K562 (cell line): Measurements from ENCODE around the gene ZBTB38. TPM values are rescaled to one million over a fixed set of nuclear protein-coding genes. Genes with fewer than 3 reads are reported as not detected.

ENCODE experiments used
- ARID1B ChIP-seq: fragments of 450-650 bp; IDR thresholded peaks from 2 replicates; pipeline ENCODE4 v1.6.1; 2016; ENCODE audit warnings: antibody characterized with exemption, mild to moderate bottlenecking, inconsistent platforms
- ATF2 ChIP-seq: sonication (generic); formaldehyde crosslinking; IDR thresholded peaks from 2 replicates; pipeline ENCODE4 v1.8.1; 2022; ENCODE audit warnings: missing genetic modification reagents
- CBFA2T3 ChIP-seq: fragments of 450-650 bp; IDR thresholded peaks from 2 replicates; pipeline ENCODE4 v1.6.1; 2017
- CC2D1A ChIP-seq: fragments of 450-650 bp; IDR thresholded peaks from 2 replicates; pipeline ENCODE4 v1.6.1; 2017; ENCODE audit warnings: mild to moderate bottlenecking
- CCAR2 ChIP-seq: fragments of 200-400 bp; formaldehyde crosslinking; IDR thresholded peaks from 2 replicates; pipeline ENCODE4 v1.6.1; 2017; ENCODE audit warnings: mild to moderate bottlenecking, low read depth, low read length
- DMBX1 ChIP-seq: fragments of 250-450 bp; sonication (Bioruptor Pico); IDR thresholded peaks from 2 replicates; pipeline ENCODE4 v1.8.0; 2022; ENCODE audit warnings: inconsistent platforms, mild to moderate bottlenecking, moderate library complexity, borderline replicate concordance
- ERF ChIP-seq: fragments of 450-650 bp; formaldehyde crosslinking; IDR thresholded peaks from 2 replicates; pipeline ENCODE4 v1.4.0; 2020; ENCODE audit warnings: mild to moderate bottlenecking, mixed read lengths
- HDAC1 ChIP-seq, 2 experiments: fragments of 450-650 bp; IDR thresholded peaks; 2 replicates each; pipeline ENCODE4 v1.6.1; 2016 to 2017; ENCODE audit warnings: inconsistent platforms in 1 of 2, mild to moderate bottlenecking in 1 of 2, moderate library complexity in 1 of 2
- HDAC2 ChIP-seq: fragments of 450-650 bp; IDR thresholded peaks from 2 replicates; pipeline ENCODE4 v1.6.1; 2016; ENCODE audit warnings: mild to moderate bottlenecking
- HMGN3 ChIP-seq: IDR thresholded peaks from 2 replicates; pipeline ENCODE4 v1.6.1; 2011; ENCODE audit warnings: borderline replicate concordance, low read depth, mild to moderate bottlenecking, mixed read lengths, low read length; ENCODE audit not compliant: insufficient read length; ENCODE audit errors: extremely low read depth
- HNRNPH1 ChIP-seq: fragments of 200-400 bp; formaldehyde crosslinking; optimal IDR thresholded peaks from 2 replicates; pipeline ENCODE3; 2017; ENCODE audit warnings: low read depth, mild to moderate bottlenecking, low read length, moderate library complexity
- KDM2B ChIP-seq: fragments of 250-450 bp; sonication (Bioruptor Pico); IDR thresholded peaks from 2 replicates; pipeline ENCODE4 v1.8.0; 2021; ENCODE audit warnings: mild to moderate bottlenecking, moderate library complexity
- MITF ChIP-seq: IDR thresholded peaks from 2 replicates; pipeline ENCODE4 v1.6.1; 2014; ENCODE audit warnings: antibody characterized with exemption
- NR1H2 ChIP-seq: sonication (generic); formaldehyde crosslinking; IDR thresholded peaks from 2 replicates; pipeline ENCODE4 v1.4.0; 2020; ENCODE audit warnings: mild to moderate bottlenecking, missing genetic modification reagents
- PKNOX1 ChIP-seq: fragments of 450-650 bp; IDR thresholded peaks from 2 replicates; pipeline ENCODE4 v1.6.1; 2016
- RAD21 ChIP-seq, 2 experiments: fragments of 250-450 bp in 1 of 2; fragments of 450-650 bp in 1 of 2; sonication (Bioruptor Pico) in 1 of 2; formaldehyde crosslinking in 1 of 2; IDR thresholded peaks in 1 of 2; conservative IDR thresholded peaks in 1 of 2; 2 replicates each; pipeline versions ENCODE4 v1.4.0 to v1.8.0; 2020 to 2022; ENCODE audit warnings: mild to moderate bottlenecking in 2 of 2, moderate library complexity in 1 of 2
- RB1 ChIP-seq: fragments of 450-650 bp; IDR thresholded peaks from 2 replicates; pipeline ENCODE4 v1.6.1; 2017; ENCODE audit warnings: low read depth, mild to moderate bottlenecking
- RCOR1 ChIP-seq, 2 experiments: IDR thresholded peaks; 2 replicates each; pipeline ENCODE4 v1.6.1; 2012; ENCODE audit warnings: low read depth in 2 of 2, low read length in 2 of 2, borderline replicate concordance in 1 of 2, improper control_type of control experiment in 1 of 2
- SLC30A9 ChIP-seq: fragments of 250-450 bp; sonication (Bioruptor Pico); IDR thresholded peaks from 2 replicates; pipeline ENCODE4 v1.8.0; 2022; ENCODE audit warnings: mild to moderate bottlenecking, moderate library complexity
- SMARCA4 ChIP-seq: fragments of 450-650 bp; IDR thresholded peaks from 2 replicates; pipeline ENCODE4 v1.6.1; 2016
- WHSC1 ChIP-seq: IDR thresholded peaks from one replicate; pipeline ENCODE4 v1.6.1; 2012; ENCODE audit warnings: low read length, control low read depth, inconsistent platforms
- ZBTB1 ChIP-seq: sonication (generic); formaldehyde crosslinking; IDR thresholded peaks from 2 replicates; pipeline ENCODE4 v1.8.1; 2023; ENCODE audit warnings: missing genetic modification reagents, low read depth, mild to moderate bottlenecking, borderline replicate concordance
- ZC3H11A ChIP-seq: IDR thresholded peaks from 2 replicates; pipeline ENCODE4 v1.6.1; 2012; ENCODE audit warnings: low read depth, low read length, improper control_type of control experiment
- ZFP91 ChIP-seq: sonication (generic); formaldehyde crosslinking; IDR thresholded peaks from 2 replicates; pipeline ENCODE4 v1.8.0; 2022; ENCODE audit warnings: mild to moderate bottlenecking, missing genetic modification reagents
- polyA plus RNA-seq, 8 experiments: library from polyadenylated mRNA; depleted of rRNA in 4 of 8; stranded (reverse) in 5 of 8; unstranded in 3 of 8; fragments of >200 nt; fragmentation: Nextera tagmentation in 2 of 8; fragmentation: Illumina TruSeq in 1 of 8; extraction: Ambion mirVana in 2 of 8; extraction: Trizol in 1 of 8; gene quantifications; 2 replicates each; pipeline versions ENCODE4 v1.2.1 to v1.2.3, GENCODE V29; 2011 to 2014; ENCODE audit warnings: inconsistent platforms in 1 of 8, missing spikeins in 1 of 8
- total RNA-seq, 7 experiments: library from RNA; depleted of rRNA in 6 of 7; stranded (reverse); fragments of >200 nt in 6 of 7; fragmentation: Illumina TruSeq in 2 of 7; extraction: Trizol in 2 of 7; gene quantifications; 2 replicates each; pipeline versions ENCODE4 v1.2.1 to v1.2.3, GENCODE V29; 2011 to 2021; ENCODE audit warnings: low replicate concordance in 1 of 7

Gene ZBTB38
- total and polyA plus RNA-seq, 9 of the 15 experiments (the other 6 are each of a cell fraction or from before 2014, with no cell fraction given) = 12.1 to 39.4 (median 22.9) TPM

- TF ChIP-seq DMBX1 (CRISPR knock-in tag) = 0 out of 2 replicates have a peak, but pooled peaks have one; percentile 16
- TF ChIP-seq ZC3H11A = no peak
- TF ChIP-seq WHSC1 = no peak
- TF ChIP-seq CC2D1A = no peak
- TF ChIP-seq SMARCA4 = peak; percentile 12; the same call in 1 of the 2 replicates
- peak; percentile 50; the same call in 1 of the 2 replicates for TF ChIP-seq ARID1B
- TF ChIP-seq ZFP91 (CRISPR knock-in tag) = no peak
- 0 out of 4 replicates have a peak, but pooled peaks of 1 of the 2 experiments have one; percentile 4 for TF ChIP-seq RAD21 (CRISPR knock-in tag; conservative IDR thresholded peaks at IDR 0.05 in 1 of 2, IDR thresholded peaks at IDR 0.05 in 1 of 2)
- no peak for TF ChIP-seq HDAC2
- no peak for TF ChIP-seq RB1
- TF ChIP-seq ZBTB1 = no peak
- peak in 1 of 2 experiments; percentile 24; a peak in 1 of 4 replicates for TF ChIP-seq RCOR1 (IDR thresholded peaks at IDR 0.05; ENCODE audit: borderline replicate concordance in 1 of 2, low read depth in 2 of 2, low read length in 2 of 2)
- TF ChIP-seq HDAC1 (IDR thresholded peaks at IDR 0.05) = 0 out of 4 replicates have a peak, but pooled peaks of 1 of the 2 experiments have one; percentile 33
- TF ChIP-seq SLC30A9 (CRISPR knock-in tag) = no peak
- no peak for TF ChIP-seq HNRNPH1
- no peak for TF ChIP-seq MITF
- no peak for TF ChIP-seq NR1H2 (CRISPR knock-in tag)
- TF ChIP-seq CCAR2 = no peak
- no peak for TF ChIP-seq ERF (CRISPR knock-in tag)
- no peak for TF ChIP-seq KDM2B
- TF ChIP-seq ATF2 (CRISPR knock-in tag) = no peak
- peak; percentile 59 for TF ChIP-seq CBFA2T3
- 0 out of 2 replicates have a peak, but pooled peaks have one; percentile 7 for TF ChIP-seq PKNOX1
- TF ChIP-seq HMGN3 = no peak
Measured at GRCh38 chr3:141353652-141354495, 14.4 kb upstream of the ZBTB38 start (continued).
